Mammary epithelial cell (primary cell): Measurements from ENCODE around the gene TAF9.

Source experiments
- EZH2 ChIP-seq: IDR thresholded peaks from 2 replicates; pipeline ENCODE4 v1.6.1; 2012; ENCODE audit warnings: low read length, inconsistent platforms, borderline replicate concordance
- TF ChIP-seq, protein P1 (sequence below), 2 donors: IDR thresholded peaks in 1 of 2; conservative IDR thresholded peaks in 1 of 2; 2 replicates each; pipeline ENCODE4 v1.5.1; 2011 to 2012; ENCODE audit warnings: inconsistent platforms in 2 of 2, low read length in 2 of 2, mild to moderate bottlenecking in 2 of 2, control low read depth in 1 of 2, low read depth in 1 of 2; ENCODE audit not compliant: insufficient read depth in 1 of 2; ENCODE audit errors: extremely low read depth in 1 of 2

DNA sequence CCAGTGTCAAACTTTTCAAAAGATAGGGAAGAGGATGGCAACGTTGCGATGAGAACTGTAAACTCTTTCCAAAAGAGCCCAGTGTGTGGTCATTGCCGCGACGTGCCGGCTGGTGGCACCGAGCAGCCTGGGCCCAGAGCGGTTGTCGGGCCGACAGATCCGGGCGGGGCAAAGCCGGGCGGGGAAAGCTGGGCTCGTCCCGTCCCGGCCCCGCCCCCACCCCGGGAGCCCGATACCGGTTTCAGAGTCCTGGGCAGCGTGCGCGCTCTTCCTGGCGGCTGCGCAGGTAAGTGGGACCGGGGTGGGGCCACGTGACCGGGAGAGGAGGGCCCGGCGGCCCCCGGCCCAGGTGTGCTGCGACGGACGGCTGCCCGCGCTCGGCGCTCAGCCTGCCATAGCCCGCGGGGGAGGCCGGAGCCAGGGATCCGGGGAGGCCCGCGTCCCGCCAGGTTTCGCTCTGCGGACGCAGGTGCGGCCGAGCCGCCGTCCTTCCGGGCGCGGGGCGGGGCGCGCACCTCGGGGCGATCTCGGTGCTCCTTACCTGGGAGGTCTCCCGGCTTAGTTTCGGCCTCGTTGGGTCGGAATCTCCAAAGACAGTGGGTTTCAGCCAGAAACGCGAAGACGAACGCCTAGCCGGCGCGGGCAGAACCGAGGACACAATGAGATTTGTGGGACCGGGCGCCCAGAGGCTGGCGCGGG lies 45.7 kb upstream of the TAF9 start, which contains the start of gene MARVELD2:
- TF ChIP-seq, protein P1, sequence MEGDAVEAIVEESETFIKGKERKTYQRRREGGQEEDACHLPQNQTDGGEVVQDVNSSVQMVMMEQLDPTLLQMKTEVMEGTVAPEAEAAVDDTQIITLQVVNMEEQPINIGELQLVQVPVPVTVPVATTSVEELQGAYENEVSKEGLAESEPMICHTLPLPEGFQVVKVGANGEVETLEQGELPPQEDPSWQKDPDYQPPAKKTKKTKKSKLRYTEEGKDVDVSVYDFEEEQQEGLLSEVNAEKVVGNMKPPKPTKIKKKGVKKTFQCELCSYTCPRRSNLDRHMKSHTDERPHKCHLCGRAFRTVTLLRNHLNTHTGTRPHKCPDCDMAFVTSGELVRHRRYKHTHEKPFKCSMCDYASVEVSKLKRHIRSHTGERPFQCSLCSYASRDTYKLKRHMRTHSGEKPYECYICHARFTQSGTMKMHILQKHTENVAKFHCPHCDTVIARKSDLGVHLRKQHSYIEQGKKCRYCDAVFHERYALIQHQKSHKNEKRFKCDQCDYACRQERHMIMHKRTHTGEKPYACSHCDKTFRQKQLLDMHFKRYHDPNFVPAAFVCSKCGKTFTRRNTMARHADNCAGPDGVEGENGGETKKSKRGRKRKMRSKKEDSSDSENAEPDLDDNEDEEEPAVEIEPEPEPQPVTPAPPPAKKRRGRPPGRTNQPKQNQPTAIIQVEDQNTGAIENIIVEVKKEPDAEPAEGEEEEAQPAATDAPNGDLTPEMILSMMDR (conservative IDR thresholded peaks at IDR 0.05 in 1 of 2, IDR thresholded peaks at IDR 0.05 in 1 of 2; ENCODE audit: extremely low read depth in 1 of 2, insufficient read depth in 1 of 2, low read depth in 1 of 2, low read length in 2 of 2): peak in 1 of 2 donors; percentile 74
- no peak for TF ChIP-seq EZH2
